GF-D8 (cell line): Measurements from ENCODE around the gene TRABD.
A peak's percentile ranks its signal among the peaks of the same experiment; 100 is the strongest.

Source experiments
- DNase-seq: peaks from one replicate; lab custom pipeline; 2025; lab: John Stamatoyannopoulos, UW

The TRABD gene

DNA sequence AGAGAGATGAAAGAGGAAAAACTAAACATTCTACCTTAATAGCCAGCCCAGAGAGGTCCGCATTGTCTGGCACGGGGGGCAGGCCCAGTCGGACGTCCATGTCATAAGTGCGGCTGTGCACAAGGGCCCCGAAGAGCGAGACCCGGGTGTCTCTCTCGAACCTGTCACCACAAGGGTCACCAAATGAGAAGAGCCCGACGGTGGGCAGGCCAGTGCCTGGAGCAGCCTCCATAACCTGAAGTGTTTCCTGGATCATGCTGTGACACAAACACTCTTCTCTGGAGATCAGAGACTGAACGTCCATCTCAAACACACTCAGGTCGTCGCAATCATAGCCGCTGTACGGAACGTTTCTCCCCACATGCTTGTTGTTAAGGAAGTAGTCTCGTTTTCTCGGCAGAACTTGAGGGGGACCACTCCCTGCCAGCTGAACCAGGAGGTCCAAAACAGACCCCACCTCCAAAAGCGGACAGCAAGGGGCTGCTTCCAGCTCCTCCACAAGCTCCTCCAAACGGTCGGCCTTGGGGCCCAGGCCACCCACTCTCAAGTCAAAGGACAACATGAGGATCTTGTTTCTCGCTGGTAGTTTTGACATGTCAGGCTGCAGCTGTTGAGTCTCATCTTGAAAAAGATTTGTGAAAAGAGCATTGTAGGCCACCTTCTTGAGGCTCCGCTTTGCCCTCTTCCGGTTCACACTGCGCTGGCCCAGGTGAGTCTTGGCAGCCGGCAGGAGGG lies 58.1 kb downstream of the TRABD start:
- DNase-seq: no peak

DNA sequence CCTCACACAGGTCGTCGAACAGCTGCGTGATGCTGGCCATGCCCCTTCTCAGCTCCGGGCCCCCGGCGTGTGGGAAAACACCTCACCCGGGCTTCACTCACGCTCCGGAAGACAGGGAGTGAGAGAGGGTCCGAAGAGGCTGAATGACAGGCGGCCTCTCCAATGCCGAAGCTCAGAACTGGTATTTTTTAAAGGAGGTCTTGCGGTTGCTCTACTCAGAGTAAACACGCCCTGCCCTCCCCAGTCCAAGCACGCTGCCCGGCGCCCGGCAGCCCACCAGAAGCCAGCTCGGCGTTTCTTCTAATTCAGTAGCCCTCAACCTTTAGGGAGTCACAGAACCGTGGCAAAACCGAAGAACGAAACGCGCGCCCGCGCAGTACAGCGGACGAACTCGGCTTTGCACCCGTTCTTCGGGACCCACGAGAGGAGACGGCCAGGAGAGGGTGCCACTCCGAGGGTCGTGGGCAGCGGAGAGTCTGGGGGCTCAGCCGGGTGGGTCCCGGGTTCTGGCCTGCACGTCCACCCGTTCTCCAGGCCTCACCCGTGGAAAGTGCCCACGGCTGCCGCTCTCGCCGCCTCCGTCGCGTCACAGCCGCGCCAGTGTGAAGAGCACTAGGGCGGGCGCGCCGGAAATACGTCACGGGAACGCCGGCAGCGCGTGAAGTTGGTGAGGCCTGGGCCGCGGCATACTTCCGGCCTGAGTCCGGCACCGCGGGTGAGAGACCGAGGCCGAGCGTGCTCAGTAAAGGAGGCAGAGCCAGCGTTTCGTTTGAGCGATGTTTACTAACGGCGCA lies 58.9 kb downstream of the TRABD start, which contains the start of gene TUBGCP6:
TUBGCP6 (minus strand) TSS at position 604 of the 794 bp plus-strand sequence; CDS start at position 40, 564 bp downstream.
- DNase-seq: peak; percentile 67

DNA sequence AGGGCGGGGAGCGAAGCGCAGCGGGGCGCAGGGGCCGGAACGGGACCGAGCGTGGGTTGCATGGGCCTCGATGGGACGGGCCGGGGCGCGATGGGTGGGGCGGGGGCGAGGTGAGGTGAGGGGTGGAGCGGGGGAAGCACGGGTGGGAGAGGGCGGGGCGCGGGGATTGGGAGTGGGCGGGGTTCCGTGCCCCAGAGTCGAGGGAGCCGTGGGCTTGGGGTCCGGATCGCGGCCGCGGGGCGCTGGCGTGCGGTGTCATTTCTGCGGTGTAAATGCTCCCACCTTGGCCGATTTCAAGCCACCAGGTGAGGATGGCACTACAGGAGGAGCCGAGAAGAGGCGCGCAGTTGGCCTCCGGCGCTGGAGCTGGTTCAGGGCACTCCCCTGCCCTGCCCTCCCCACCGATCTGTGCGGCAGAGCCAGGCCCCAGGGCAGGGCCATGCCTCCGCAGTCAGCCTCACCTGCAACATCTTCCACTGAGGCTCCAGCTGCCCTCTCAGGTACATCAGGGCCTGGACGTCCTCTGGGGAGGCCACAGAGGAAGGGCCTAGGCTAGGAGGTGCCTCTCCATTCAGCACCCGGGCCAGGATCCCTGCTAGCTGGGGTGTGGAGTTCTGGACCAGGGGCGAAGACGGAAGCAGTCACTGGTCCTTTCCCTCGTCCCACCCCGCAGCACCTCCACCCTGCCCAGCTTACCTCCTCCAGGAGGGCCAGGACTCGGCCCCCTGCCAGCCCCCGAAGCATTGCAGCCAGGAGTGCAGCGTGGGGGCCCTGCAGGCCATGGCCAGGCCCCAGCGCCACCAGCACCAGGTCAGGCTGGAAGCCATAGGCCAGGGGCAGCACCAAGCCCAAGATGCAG lies 59.7 kb downstream of the TRABD start:
- no peak for DNase-seq

DNA sequence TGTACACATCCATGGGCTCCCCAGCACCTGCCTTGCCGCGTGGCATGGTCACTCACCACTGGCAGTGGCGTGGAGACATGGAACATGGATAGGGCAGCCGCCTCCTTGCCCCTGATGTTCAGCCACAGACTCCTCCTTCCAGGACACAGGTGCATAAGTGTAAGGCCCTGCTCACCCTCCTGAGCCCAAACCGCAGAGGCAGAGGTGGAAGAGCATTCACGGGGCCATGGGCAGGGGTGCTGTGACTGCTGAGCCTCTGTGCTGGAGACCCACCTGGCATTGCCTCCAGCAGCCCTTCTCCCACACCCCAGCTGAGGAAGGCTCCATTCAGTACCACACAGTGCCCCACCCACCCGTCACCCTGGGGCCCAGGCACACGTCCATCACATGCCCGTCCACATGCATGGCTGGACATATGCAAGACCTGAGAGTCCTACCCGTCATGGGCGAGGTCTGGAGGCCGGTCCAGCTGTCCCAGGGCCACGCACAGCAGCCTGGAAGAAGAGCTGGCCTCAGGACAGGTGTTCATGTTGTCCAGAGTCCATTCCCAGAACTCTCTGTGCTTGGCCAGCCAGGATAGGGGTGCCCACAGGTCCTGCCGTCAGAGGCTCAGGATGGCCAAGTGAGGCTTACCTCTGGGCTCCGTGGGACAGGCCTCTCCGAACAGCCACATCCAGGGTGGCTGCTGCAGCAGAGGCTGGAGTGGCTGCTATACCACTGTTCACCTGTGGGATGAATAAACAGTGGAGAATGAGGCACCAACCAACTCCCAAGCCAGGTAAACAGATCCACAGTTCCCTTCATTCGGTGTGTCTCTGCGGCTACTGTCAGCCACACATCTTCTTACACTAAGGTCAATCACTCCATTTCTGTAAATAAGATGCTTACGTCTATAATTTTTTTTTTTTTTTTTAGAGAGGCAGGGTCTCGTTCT lies 60.8 kb downstream of the TRABD start:
- DNase-seq: no peak

DNA sequence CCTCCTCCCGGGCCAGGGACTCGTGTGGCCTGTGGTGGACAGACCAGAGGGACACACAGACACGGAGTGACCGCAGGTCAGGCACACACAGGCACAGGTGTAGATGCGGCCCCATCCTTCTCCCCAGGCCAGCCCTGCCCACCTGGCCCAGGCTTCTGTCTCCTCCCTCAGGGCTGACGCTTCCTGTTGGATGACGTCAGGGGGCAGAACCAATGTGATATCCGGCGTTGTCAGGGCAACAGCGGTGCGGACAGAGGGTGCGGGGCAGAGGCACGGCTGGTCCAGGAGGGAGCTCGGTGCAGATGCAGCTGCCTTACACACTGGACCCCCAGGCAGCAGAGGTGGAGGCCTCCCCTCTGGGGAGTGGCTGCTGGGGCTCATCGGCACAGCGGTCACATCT lies 62.0 kb downstream of the TRABD start:
- DNase-seq: no peak

DNA sequence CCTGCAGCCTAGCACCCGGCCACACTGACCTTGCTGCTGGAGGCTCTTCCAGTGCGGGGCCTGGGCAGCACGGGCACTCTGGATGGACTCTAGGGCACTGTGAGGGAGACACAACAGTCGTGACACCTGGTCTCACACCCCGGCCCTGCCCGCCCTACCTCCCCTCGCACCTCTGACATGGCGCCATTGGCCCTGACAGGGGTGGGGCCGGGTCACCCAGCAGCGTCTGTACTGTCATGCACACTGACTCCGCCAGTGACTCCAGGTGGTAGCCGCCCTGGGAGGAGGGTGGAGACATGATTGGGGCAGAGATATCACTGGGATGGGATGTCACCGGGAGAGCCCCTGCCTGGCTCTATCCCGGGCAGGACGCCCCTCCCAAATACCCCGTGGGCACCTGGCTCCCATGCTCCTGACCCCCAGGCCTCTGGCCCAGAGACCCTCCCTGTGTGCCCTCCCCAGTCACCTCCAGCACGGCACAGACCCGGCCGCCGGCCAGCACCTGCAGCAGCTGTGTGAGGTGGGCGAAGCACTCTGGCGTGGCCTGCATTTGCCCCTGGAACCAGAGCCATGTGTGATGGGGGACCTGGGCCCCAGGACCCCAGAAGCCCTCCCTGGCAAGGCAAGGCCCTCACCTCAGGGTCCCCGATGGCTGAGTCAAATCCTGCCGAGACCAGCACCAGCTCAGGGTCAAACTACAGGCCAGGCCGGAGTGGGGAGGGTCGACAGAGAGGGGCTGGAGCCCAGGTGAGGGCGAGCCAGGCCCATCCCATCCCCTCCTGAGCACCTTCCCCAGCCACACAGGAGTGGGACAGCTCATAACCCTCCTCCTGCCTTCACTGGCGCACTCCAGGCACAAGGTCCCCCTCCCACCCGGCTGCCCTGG lies 62.7 kb downstream of the TRABD start:
- DNase-seq: no peak
